H9 (cell line): ENCODE results near the gene CEP131. TPM values are rescaled to one million over a fixed set of nuclear protein-coding genes. Genes with fewer than 3 reads are reported as not detected.

Experiments used
- DNase-seq: peaks from one replicate; pipeline ENCODE4 v3.0.0-alpha.2; 2017
- H2AFZ ChIP-seq: one replicate; pipeline ENCODE4 v1.6.1; 2013; ENCODE audit warnings: mild to moderate bottlenecking, low read length, control low read depth, moderate library complexity
- H2AK5ac ChIP-seq: 2 replicates; pipeline ENCODE4 v1.6.1; 2013; ENCODE audit warnings: low read length, control low read depth, mixed read lengths; ENCODE audit not compliant: insufficient read length
- H2BK120ac ChIP-seq: one replicate; pipeline ENCODE4 v1.6.1; 2013; ENCODE audit warnings: low read depth, mild to moderate bottlenecking, low read length, control low read depth, inconsistent platforms; ENCODE audit not compliant: poor library complexity, severe bottlenecking
- H2BK12ac ChIP-seq: 2 replicates; pipeline ENCODE4 v1.6.1; 2013; ENCODE audit warnings: low read length, control low read depth, mixed read lengths, low read depth; ENCODE audit not compliant: insufficient read length
- H2BK15ac ChIP-seq: 2 replicates; pipeline ENCODE4 v1.6.1; 2013; ENCODE audit warnings: low read depth, low read length, control low read depth
- H2BK20ac ChIP-seq: one replicate; pipeline ENCODE4 v1.6.1; 2013; ENCODE audit warnings: low read depth, mild to moderate bottlenecking, low read length, control low read depth, inconsistent platforms; ENCODE audit not compliant: poor library complexity, severe bottlenecking
- H2BK5ac ChIP-seq: 2 replicates; pipeline ENCODE4 v1.6.1; 2013; ENCODE audit warnings: low read length, control low read depth, mixed read lengths; ENCODE audit not compliant: insufficient read length
- H3K14ac ChIP-seq: 2 replicates; pipeline ENCODE4 v1.6.1; 2013; ENCODE audit warnings: low read length, control low read depth; ENCODE audit not compliant: insufficient read depth
- H3K18ac ChIP-seq: 2 replicates; pipeline ENCODE4 v1.6.1; 2013; ENCODE audit warnings: low read depth, mild to moderate bottlenecking, mixed read lengths, low read length, control low read depth; ENCODE audit not compliant: insufficient read length
- H3K23ac ChIP-seq: 2 replicates; pipeline ENCODE4 v1.6.1; 2013; ENCODE audit warnings: low read length, control low read depth, mixed read lengths, low read depth; ENCODE audit not compliant: insufficient read length
- H3K23me2 ChIP-seq: 2 replicates; pipeline ENCODE4 v1.6.1; 2013; ENCODE audit warnings: low read depth, mild to moderate bottlenecking, mixed read lengths, low read length, control low read depth; ENCODE audit not compliant: insufficient read length, poor library complexity, severe bottlenecking
- H3K27ac ChIP-seq: 2 replicates; pipeline ENCODE4 v1.5.1; 2013; ENCODE audit warnings: low read length, control low read depth, mixed read lengths, low read depth; ENCODE audit not compliant: insufficient read length
- H3K27me3 ChIP-seq: 2 replicates; pipeline ENCODE4 v1.6.1; 2013; ENCODE audit warnings: low read length, control low read depth, inconsistent platforms; ENCODE audit not compliant: insufficient read depth
- H3K4ac ChIP-seq: 2 replicates; pipeline ENCODE4 v1.6.1; 2013; ENCODE audit warnings: low read depth, mild to moderate bottlenecking, control low read depth, inconsistent platforms, low read length, moderate library complexity
- H3K4me1 ChIP-seq: 2 replicates; pipeline ENCODE4 v1.6.1; 2013; ENCODE audit warnings: low read length, control low read depth, inconsistent platforms; ENCODE audit not compliant: insufficient read depth
- H3K4me2 ChIP-seq: 2 replicates; pipeline ENCODE4 v1.6.1; 2013; ENCODE audit warnings: low read length, control low read depth, mixed read lengths; ENCODE audit not compliant: insufficient read length, insufficient read depth
- H3K56ac ChIP-seq: 2 replicates; pipeline ENCODE4 v1.6.1; 2013; ENCODE audit warnings: low read depth, mild to moderate bottlenecking, mixed read lengths, low read length, control low read depth; ENCODE audit not compliant: insufficient read length
- H3K79me1 ChIP-seq: 2 replicates; pipeline ENCODE4 v1.6.1; 2013; ENCODE audit warnings: low read depth, mild to moderate bottlenecking, moderate library complexity, low read length, control low read depth, inconsistent platforms; ENCODE audit not compliant: insufficient read depth, poor library complexity, severe bottlenecking
- H3K79me2 ChIP-seq: 2 replicates; pipeline ENCODE4 v1.6.1; 2013; ENCODE audit warnings: low read length, control low read depth, inconsistent platforms; ENCODE audit not compliant: insufficient read depth
- H3K9ac ChIP-seq: 2 replicates; pipeline ENCODE4 v1.6.1; 2013; ENCODE audit warnings: low read length, control low read depth, mixed read lengths; ENCODE audit not compliant: insufficient read length; ENCODE audit errors: extremely low read depth
- H3K9me3 ChIP-seq: one replicate; pipeline ENCODE4 v1.6.1; 2013; ENCODE audit warnings: low read depth, low read length, inconsistent platforms; ENCODE audit not compliant: control insufficient read depth
- H3T11ph ChIP-seq: one replicate; pipeline ENCODE4 v1.6.1; 2013; ENCODE audit warnings: mild to moderate bottlenecking, low read length, control low read depth, inconsistent platforms
- H4K20me1 ChIP-seq: one replicate; pipeline ENCODE4 v1.6.1; 2013; ENCODE audit not compliant: control insufficient read depth, insufficient read length, insufficient read depth
- H4K5ac ChIP-seq: 2 replicates; pipeline ENCODE4 v1.6.1; 2013; ENCODE audit warnings: low read depth, mild to moderate bottlenecking, mixed read lengths, low read length, control low read depth; ENCODE audit not compliant: insufficient read length
- H4K8ac ChIP-seq: replicated peaks from 2 replicates; pipeline ENCODE4 v1.6.1; 2013; ENCODE audit warnings: low read length, control low read depth, mixed read lengths, low read depth; ENCODE audit not compliant: insufficient read length
- H4K91ac ChIP-seq: 2 replicates; pipeline ENCODE4 v1.6.1; 2013; ENCODE audit warnings: low read depth, mild to moderate bottlenecking, moderate library complexity, mixed read lengths, low read length, control low read depth; ENCODE audit not compliant: insufficient read length
- H3K27ac Mint-ChIP-seq, 3 experiments: 2 replicates in 2 of 3; 3 replicates in 1 of 3; pipeline ENCODE4 v1.8.0; 2020 to 2021; ENCODE audit warnings: mixed read lengths in 3 of 3, mild to moderate bottlenecking in 1 of 3, moderate library complexity in 1 of 3
- H3K27me3 Mint-ChIP-seq: 2 replicates; pipeline ENCODE4 v1.8.0; 2021; ENCODE audit warnings: low read depth, mild to moderate bottlenecking, moderate library complexity, mixed read lengths
- H3K36me3 Mint-ChIP-seq, 3 experiments: 2 replicates in 2 of 3; 3 replicates in 1 of 3; pipeline ENCODE4 v1.8.0; 2020 to 2021; ENCODE audit warnings: low read depth in 3 of 3, mixed read lengths in 3 of 3; ENCODE audit not compliant: insufficient read depth in 1 of 3
- H3K4me1 Mint-ChIP-seq, 2 experiments: 2 replicates each; pipeline ENCODE4 v1.8.0; 2020; ENCODE audit warnings: mixed read lengths in 2 of 2
- H3K4me3 Mint-ChIP-seq, 2 experiments: 2 replicates in 1 of 2; 3 replicates in 1 of 2; pipeline ENCODE4 v1.8.0; 2020 to 2021; ENCODE audit warnings: mild to moderate bottlenecking in 2 of 2, mixed read lengths in 2 of 2, moderate library complexity in 1 of 2
- H3K9me3 Mint-ChIP-seq, 2 experiments: 2 replicates in 1 of 2; 3 replicates in 1 of 2; pipeline ENCODE4 v1.8.0; 2020; ENCODE audit warnings: mild to moderate bottlenecking in 2 of 2, mixed read lengths in 2 of 2, moderate library complexity in 1 of 2
- WGBS: extraction: QIAGEN DNeasy Blood & Tissue Kit; methylation state at CpG from one replicate; pipeline ENCODE4 v1.1.7; 2013; ENCODE audit warnings: missing lambda C conversion rate, low lambda C conversion rate, mixed read lengths; ENCODE audit not compliant: insufficient read length; ENCODE audit errors: extremely low coverage; 5-methylcytosine and 5-hydroxymethylcytosine counted together
- total RNA-seq: library from RNA; stranded (reverse); gene quantifications from 2 replicates; pipeline ENCODE4 v1.2.1, GENCODE V29; 2021
- TF ChIP-seq, protein P1 (sequence below): fragments of 200-600 bp; sonication (generic); conservative IDR thresholded peaks from 3 replicates; pipeline ENCODE4 v1.8.0; 2021; ENCODE audit warnings: antibody characterized with exemption, mild to moderate bottlenecking

Gene CEP131
- total RNA-seq, 1 experiment from 2014 or later, result 16.3 TPM

DNA sequence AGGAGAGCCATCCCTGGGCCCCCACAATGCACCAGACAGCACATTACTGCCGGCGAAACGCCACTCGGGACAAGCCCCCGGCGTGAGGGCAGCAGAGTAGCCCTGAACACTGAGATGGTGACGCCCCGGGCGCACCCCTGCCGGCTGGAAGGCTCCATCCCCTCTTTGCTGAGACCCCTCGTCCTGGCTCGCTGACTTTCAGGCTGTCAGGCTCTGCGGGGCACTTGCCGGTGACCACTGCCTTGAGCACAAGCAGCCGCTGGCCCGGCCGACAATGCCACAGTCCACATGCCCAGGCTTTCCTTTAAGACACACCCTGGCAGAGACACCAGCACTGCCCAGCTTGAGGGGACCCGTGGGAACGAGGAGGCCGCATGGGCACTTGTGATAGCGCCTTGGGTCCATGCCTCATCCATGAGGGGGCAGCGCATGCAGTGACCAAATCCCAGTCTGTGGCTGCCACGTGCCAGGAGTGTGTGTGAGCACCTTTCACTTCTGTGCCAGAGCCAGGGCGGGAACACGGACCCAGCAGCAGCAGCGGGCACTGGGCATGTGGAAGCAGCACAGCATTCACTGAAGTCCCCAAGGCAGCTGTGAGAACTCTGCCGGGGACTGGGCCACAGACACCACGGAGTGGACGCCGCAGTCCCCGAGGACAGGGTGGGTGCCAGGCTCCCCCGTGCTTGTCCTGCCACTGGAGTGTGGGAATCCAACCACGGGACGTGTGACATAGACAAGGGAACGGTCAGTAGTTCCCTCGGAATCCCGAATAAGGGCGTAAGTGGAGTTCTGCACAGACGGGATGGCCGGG lies 40.8 kb upstream of the CEP131 start:
- no peaks in the 10 kb centered on the region for H3K79me1 ChIP-seq
- H3K4me2 ChIP-seq, result no peak overlapping the region
- no peak overlapping the region for H2BK15ac ChIP-seq
- Mint-ChIP-seq H3K4me1 (no peaks in the 10 kb centered on the region), H3K4me3 (no peak overlapping the region), H3K27me3 (no peaks in the 10 kb centered on the region), H3K9me3 (no peaks in the 10 kb centered on the region), H3K36me3 (peaks cover 3 to 37% (median 36%) of the 10 kb centered on the region in 3 experiments; a peak in 6 of 7 replicates), H3K27ac (no peak overlapping the region)
- H2BK120ac ChIP-seq, result no peak overlapping the region
- H3K4ac ChIP-seq, result no peak overlapping the region
- no peak overlapping the region for H2BK20ac ChIP-seq
- no peaks in the 10 kb centered on the region for H3K4me1 ChIP-seq
- no peaks in the 10 kb centered on the region for H3K23me2 ChIP-seq
- H3K56ac ChIP-seq, result no peak overlapping the region
- H3K79me2 ChIP-seq, result no peaks in the 10 kb centered on the region
- no peaks in the 10 kb centered on the region for H3K27me3 ChIP-seq
- no peak overlapping the region for H3K23ac ChIP-seq
- no peaks in the 10 kb centered on the region for H3K9me3 ChIP-seq
- H2BK12ac ChIP-seq, result no peak overlapping the region
- no peak overlapping the region for H3K27ac ChIP-seq
- H3K14ac ChIP-seq, result no peak overlapping the region
- no CpG with 5 or more reads among the region's 40 CpGs for WGBS
- H4K20me1 ChIP-seq, result no peaks in the 10 kb centered on the region
- no peak overlapping the region for H4K8ac ChIP-seq
- no peak for DNase-seq
- no peak overlapping the region for H3T11ph ChIP-seq
- no peak overlapping the region for H2AFZ ChIP-seq
- no peak overlapping the region for H4K91ac ChIP-seq
- H4K5ac ChIP-seq, result no peak overlapping the region
- no peak overlapping the region for H3K9ac ChIP-seq
- H2BK5ac ChIP-seq, result no peak overlapping the region
- no peak overlapping the region for H3K18ac ChIP-seq
- TF ChIP-seq, protein P1, sequence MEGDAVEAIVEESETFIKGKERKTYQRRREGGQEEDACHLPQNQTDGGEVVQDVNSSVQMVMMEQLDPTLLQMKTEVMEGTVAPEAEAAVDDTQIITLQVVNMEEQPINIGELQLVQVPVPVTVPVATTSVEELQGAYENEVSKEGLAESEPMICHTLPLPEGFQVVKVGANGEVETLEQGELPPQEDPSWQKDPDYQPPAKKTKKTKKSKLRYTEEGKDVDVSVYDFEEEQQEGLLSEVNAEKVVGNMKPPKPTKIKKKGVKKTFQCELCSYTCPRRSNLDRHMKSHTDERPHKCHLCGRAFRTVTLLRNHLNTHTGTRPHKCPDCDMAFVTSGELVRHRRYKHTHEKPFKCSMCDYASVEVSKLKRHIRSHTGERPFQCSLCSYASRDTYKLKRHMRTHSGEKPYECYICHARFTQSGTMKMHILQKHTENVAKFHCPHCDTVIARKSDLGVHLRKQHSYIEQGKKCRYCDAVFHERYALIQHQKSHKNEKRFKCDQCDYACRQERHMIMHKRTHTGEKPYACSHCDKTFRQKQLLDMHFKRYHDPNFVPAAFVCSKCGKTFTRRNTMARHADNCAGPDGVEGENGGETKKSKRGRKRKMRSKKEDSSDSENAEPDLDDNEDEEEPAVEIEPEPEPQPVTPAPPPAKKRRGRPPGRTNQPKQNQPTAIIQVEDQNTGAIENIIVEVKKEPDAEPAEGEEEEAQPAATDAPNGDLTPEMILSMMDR, result no peak
- no peak overlapping the region for H2AK5ac ChIP-seq
